Bronchial epithelial cell (primary cell): ENCODE measurements around the gene TMCC1. TPM values are rescaled to one million over a fixed set of nuclear protein-coding genes. Genes with fewer than 3 reads are reported as not detected.

Source experiments
- DNase-seq: peaks from one replicate; pipeline ENCODE4 v3.0.0-alpha.2; 2010; ENCODE audit warnings: low read depth
- FAIRE-seq: peaks from 2 replicates; lab custom pipeline; 2011; peaks lifted over from hg19 to GRCh38; lab: Jason Lieb, UNC
- H3K27me3 ChIP-seq: 2 replicates; pipeline ENCODE4 v1.5.1; 2011; ENCODE audit warnings: low read length; ENCODE audit not compliant: control insufficient read depth, insufficient read depth
- H3K36me3 ChIP-seq: 2 replicates; pipeline ENCODE4 v1.5.1; 2011; ENCODE audit warnings: low read length; ENCODE audit not compliant: control insufficient read depth, insufficient read depth
- H3K4me3 ChIP-seq: 2 replicates; pipeline ENCODE4 v1.5.1; 2011; ENCODE audit warnings: mild to moderate bottlenecking, low read depth, low read length, control low read depth
- CTCF ChIP-seq: IDR thresholded peaks from 2 replicates; pipeline ENCODE4 v1.5.1; 2011; ENCODE audit warnings: mild to moderate bottlenecking, moderate library complexity, low read length, control low read depth, inconsistent platforms; ENCODE audit not compliant: insufficient read depth, severe bottlenecking
- total RNA-seq: library from RNA; depleted of rRNA; stranded (reverse); fragments of >200 nt; gene quantifications from 2 replicates; pipeline ENCODE4 v1.2.1, GENCODE V29; 2014

Gene TMCC1
- total RNA-seq, 1 donor from 2014 or later: 18.2 TPM

- FAIRE-seq: no peak
- TF ChIP-seq CTCF: no peak
- peak; percentile 78 for DNase-seq
- H3K36me3 ChIP-seq: peaks cover 3% of the 10 kb centered on the region
- no peak overlapping the region for H3K4me3 ChIP-seq
- no peaks in the 10 kb centered on the region for H3K27me3 ChIP-seq
Observed at GRCh38 chr3:129855832-129856419, 37.6 kb downstream of the TMCC1 start.

GRCh38 chr3:129855170-129855831, 38.2 kb downstream of the TMCC1 start:
- no peak for FAIRE-seq
- H3K36me3 ChIP-seq: peaks cover 3% of the 10 kb centered on the region
- no peak overlapping the region for H3K4me3 ChIP-seq
- H3K27me3 ChIP-seq: no peaks in the 10 kb centered on the region
- no peak for TF ChIP-seq CTCF
- peak; percentile 8 for DNase-seq

GRCh38 chr3:129854460-129854859, 39.1 kb downstream of the TMCC1 start:
- Histone ChIP-seq H3K27me3 (no peaks in the 10 kb centered on the region), H3K4me3 (no peak overlapping the region), H3K36me3 (peaks cover 3% of the 10 kb centered on the region)
- DNase-seq (no peak), FAIRE-seq (no peak)
- no peak for TF ChIP-seq CTCF

GRCh38 chr3:129845956-129846355, 47.6 kb downstream of the TMCC1 start:
- FAIRE-seq (no peak), DNase-seq (no peak)
- Histone ChIP-seq H3K36me3 (no peaks in the 10 kb centered on the region), H3K27me3 (no peaks in the 10 kb centered on the region), H3K4me3 (no peak overlapping the region)
- no peak for TF ChIP-seq CTCF

- no peak for TF ChIP-seq CTCF
- H3K27me3 ChIP-seq: no peaks in the 10 kb centered on the region
- H3K36me3 ChIP-seq: no peaks in the 10 kb centered on the region
- no peak overlapping the region for H3K4me3 ChIP-seq
- DNase-seq (no peak), FAIRE-seq (no peak)
Observed at GRCh38 chr3:129840707-129841360, 52.7 kb downstream of the TMCC1 start.
